GM18858 (cell line): Measurements from ENCODE around the gene PHF3.

Source experiments
- ATAC-seq: cut with Tn5 transposase; IDR thresholded peaks from one replicate; pipeline ENCODE4 v1.9.1; 2021; ENCODE audit not compliant: unreplicated experiment

PHF3 gene

DNA sequence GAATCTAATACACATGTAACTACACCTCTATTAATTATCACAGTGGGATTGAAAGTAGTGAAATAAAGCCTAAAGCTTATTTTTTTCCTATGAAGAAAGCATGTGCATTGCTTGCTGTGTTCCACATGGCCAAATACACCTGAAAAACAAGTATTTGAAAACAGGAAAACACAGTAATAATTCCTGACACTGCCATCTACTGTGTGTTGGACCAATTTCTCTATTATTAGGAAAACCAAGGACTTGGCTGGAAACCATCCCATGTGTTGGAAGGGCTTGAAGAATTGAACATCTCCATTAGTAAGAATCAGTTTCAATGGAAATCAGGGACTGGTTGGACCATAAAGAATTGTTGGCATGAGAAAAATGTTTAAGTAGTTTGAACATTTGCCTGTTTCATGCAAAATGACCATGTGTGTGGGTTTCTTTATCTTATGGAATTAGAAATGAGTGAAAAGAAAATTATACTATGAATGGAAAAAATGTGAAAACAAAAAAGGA is 124.1 kb downstream of the PHF3 start:
- ATAC-seq, result no peak

DNA sequence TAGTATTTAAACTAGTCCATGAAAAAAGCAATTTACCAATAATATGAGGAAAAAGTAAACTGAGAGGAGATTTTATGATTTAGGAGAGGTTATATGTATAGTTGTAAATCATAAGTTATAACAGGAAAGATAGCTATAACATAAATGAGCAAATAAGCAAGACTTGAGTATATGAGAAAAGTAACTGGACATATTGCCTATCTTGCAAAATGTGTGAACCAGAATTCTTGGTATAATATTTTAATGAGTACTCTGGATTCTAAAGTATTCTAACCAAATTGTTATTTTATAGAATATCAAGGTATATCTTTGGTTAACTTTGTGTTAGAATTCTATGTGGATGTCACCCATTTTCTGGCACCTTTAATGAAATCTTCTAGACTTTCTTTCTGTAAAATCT is 124.6 kb downstream of the PHF3 start:
- no peak for ATAC-seq

DNA sequence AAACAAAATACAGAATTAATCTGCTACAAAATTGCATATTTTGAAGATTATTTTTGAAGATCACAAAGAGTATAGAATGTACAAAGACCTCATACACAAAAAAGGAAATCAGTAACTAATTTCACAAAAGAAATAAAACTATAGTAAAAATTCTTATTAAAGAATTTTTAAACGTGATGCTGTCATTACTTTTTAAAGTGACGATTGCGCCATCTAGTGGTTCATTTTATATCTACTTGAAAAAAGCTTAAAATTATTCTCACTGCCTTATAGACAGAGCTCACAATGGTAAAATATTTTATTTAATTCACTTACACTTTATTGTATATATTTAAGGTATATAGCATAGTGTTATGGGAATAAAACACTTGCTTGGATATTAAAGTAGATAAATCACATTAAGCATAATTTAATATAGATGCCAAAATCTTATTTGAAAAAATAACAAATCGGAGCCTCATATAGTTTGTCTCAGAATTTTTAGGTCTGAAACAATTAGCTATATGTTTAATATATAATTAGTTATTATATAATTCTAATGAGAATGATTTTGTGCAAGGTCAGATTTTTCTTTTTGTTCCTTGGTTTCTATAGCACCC is 128.8 kb downstream of the PHF3 start:
- peak; percentile 48 for ATAC-seq
